Left cardiac atrium (tissue), 4 donors: ENCODE measurements around the gene ZFPM1. TPM values are rescaled to one million over a fixed set of nuclear protein-coding genes. Genes with fewer than 3 reads are reported as not detected.

ENCODE experiments used
- ATAC-seq, 2 donors: fragments of 200-7000 bp; cut with Tn5 transposase; one replicate each; pipeline ENCODE4 v1.9.1; 2020; ENCODE audit warnings: mild to moderate bottlenecking in 2 of 2, moderate library complexity in 2 of 2
- DNase-seq: peaks from one replicate; pipeline ENCODE4 v3.0.0-alpha.2; 2020
- intact Hi-C, 2 donors: fragments of 100-400 bp; cut with DNase I; formaldehyde crosslinking; loops; one replicate each; pipeline versions ENCODE4 v1.14.1 to v1.15.1; 2022 to 2023
- total RNA-seq, 2 donors: library from RNA; stranded (reverse); fragmentation: NEBNext Ultra II Directional; extraction: Animal tissue kit (Norgen Biotek cat#: 25700); gene quantifications; one replicate each; pipeline ENCODE4 v1.2.1, GENCODE V29; 2021
- donor health status: DM: no; HTN: yes; CAD: no.
- donor health status: DM: no; HTN: yes; CAD: no; lungs with severe emphysema.
- donor health status: DM: yes; HTN: yes; CAD: no.
- donor health status: Dilated cardiomyopathy.

The ZFPM1 gene
- total RNA-seq, 2 donors from 2014 or later: 7.0 to 11.5 TPM

GRCh38 chr16:88430524-88431446, 22.3 kb upstream of the ZFPM1 start:
- peak; percentile 62 for DNase-seq
- peak; percentile 42 to 44 for ATAC-seq
- intact Hi-C loops: loop anchor here in 1 of 2 donors (10.0 kb wide), 1 partner anchor 446 kb away; no protein-coding TSS in a partner anchor

- DNase-seq (no peak), ATAC-seq (no peak)
- intact Hi-C loops: loop anchor here in 1 of 2 donors (10.0 kb wide), 1 partner anchor 447 kb away; no protein-coding TSS in a partner anchor
Measured at GRCh38 chr16:88431651-88432050, 21.4 kb upstream of the ZFPM1 start.

GRCh38 chr16:88432174-88432573, 20.9 kb upstream of the ZFPM1 start:
- ATAC-seq (no peak), DNase-seq (no peak)
- intact Hi-C loops: loop anchor here in 1 of 2 donors (10.0 kb wide), 1 partner anchor 447 kb away; no protein-coding TSS in a partner anchor

GRCh38 chr16:88432753-88433152, 20.3 kb upstream of the ZFPM1 start:
- ATAC-seq (no peak), DNase-seq (no peak)
- intact Hi-C loops: loop anchor here in 1 of 2 donors (10.0 kb wide), 1 partner anchor 448 kb away; no protein-coding TSS in a partner anchor

GRCh38 chr16:88433632-88434352, 19.3 kb upstream of the ZFPM1 start:
- ATAC-seq (no peak), DNase-seq (no peak)
- intact Hi-C loops: loop anchor here in 1 of 2 donors (10.0 kb wide), 1 partner anchor 449 kb away; no protein-coding TSS in a partner anchor

- DNase-seq (no peak), ATAC-seq (no peak)
- intact Hi-C loops: loop anchor here in 1 of 2 donors (10.0 kb wide), 1 partner anchor 450 kb away; no protein-coding TSS in a partner anchor
Measured at GRCh38 chr16:88434353-88434690, 18.8 kb upstream of the ZFPM1 start.

- DNase-seq (no peak), ATAC-seq (no peak)
- intact Hi-C loops: loop anchor here (5.0 to 10.0 kb wide), 3 partner anchors 237 to 450 kb away; no protein-coding TSS in a partner anchor
Measured at GRCh38 chr16:88434746-88435145, 18.3 kb upstream of the ZFPM1 start.

- intact Hi-C loops: loop anchor here (5.0 to 10.0 kb wide), 3 partner anchors 238 to 451 kb away; no protein-coding TSS in a partner anchor
- ATAC-seq: no peak
- no peak for DNase-seq
Measured at GRCh38 chr16:88435437-88436355, 17.4 kb upstream of the ZFPM1 start.

GRCh38 chr16:88436796-88437195, 16.3 kb upstream of the ZFPM1 start:
- no peak for ATAC-seq
- intact Hi-C loops: loop anchor here (5.0 to 10.0 kb wide), 3 partner anchors 239 to 452 kb away; no protein-coding TSS in a partner anchor

GRCh38 chr16:88437367-88437964, 15.6 kb upstream of the ZFPM1 start:
- intact Hi-C loops: loop anchor here (5.0 to 10.0 kb wide), 3 partner anchors 240 to 453 kb away; no protein-coding TSS in a partner anchor
- no peak for DNase-seq
- peak; percentile 26 to 48 for ATAC-seq

More at GRCh38 chr16:88436796-88437195, 16.3 kb upstream of the ZFPM1 start:
- DNase-seq: no peak

GRCh38 chr16:88438084-88438870, 14.8 kb upstream of the ZFPM1 start:
- no peak for ATAC-seq
- intact Hi-C loops: loop anchor here (5.0 to 10.0 kb wide), 3 partner anchors 241 to 453 kb away; no protein-coding TSS in a partner anchor
- no peak for DNase-seq

GRCh38 chr16:88439016-88439415, 14.1 kb upstream of the ZFPM1 start:
- DNase-seq (no peak), ATAC-seq (no peak)
- intact Hi-C loops: loop anchor here (5.0 to 10.0 kb wide), 3 partner anchors 242 to 454 kb away; no protein-coding TSS in a partner anchor

- intact Hi-C loops: loop anchor here (5.0 to 10.0 kb wide), 4 partner anchors 88 to 455 kb away; no protein-coding TSS in a partner anchor
- ATAC-seq: no peak
Measured at GRCh38 chr16:88439706-88440105, 13.4 kb upstream of the ZFPM1 start.

GRCh38 chr16:88440111-88440510, 13.0 kb upstream of the ZFPM1 start:
- intact Hi-C loops: loop anchor here in 1 of 2 donors (5.0 kb wide), 1 partner anchor 87 kb away; no protein-coding TSS in a partner anchor
- no peak for ATAC-seq
- no peak for DNase-seq

More at GRCh38 chr16:88439706-88440105, 13.4 kb upstream of the ZFPM1 start:
- no peak for DNase-seq

- ATAC-seq (no peak), DNase-seq (no peak)
- intact Hi-C loops: loop anchor here in 1 of 2 donors (5.0 kb wide), 1 partner anchor 86 kb away; no protein-coding TSS in a partner anchor
Measured at GRCh38 chr16:88440686-88441405, 12.2 kb upstream of the ZFPM1 start.

GRCh38 chr16:88441460-88441859, 11.6 kb upstream of the ZFPM1 start:
- DNase-seq (no peak), ATAC-seq (no peak)
- intact Hi-C loops: loop anchor here in 1 of 2 donors (5.0 kb wide), 1 partner anchor 86 kb away; no protein-coding TSS in a partner anchor
